Neutrophil (primary cell): ENCODE measurements around the gene TARBP1.

Source experiments
- H3K27ac ChIP-seq: fragments of 200-600 bp; sonication (generic); 2 replicates; pipeline ENCODE4 v1.5.1; 2016; ENCODE audit warnings: mild to moderate bottlenecking, moderate library complexity
- H3K27me3 ChIP-seq: fragments of 200-600 bp; sonication (generic); 2 replicates; pipeline ENCODE4 v1.6.0; 2016; ENCODE audit warnings: mild to moderate bottlenecking
- H3K36me3 ChIP-seq: fragments of 200-600 bp; sonication (generic); 2 replicates; pipeline ENCODE4 v1.5.1; 2017
- H3K4me1 ChIP-seq, 2 experiments: fragments of 200-600 bp in 1 of 2; sonication (generic) in 1 of 2; 1 replicate in 1 of 2; 2 replicates in 1 of 2; pipeline versions ENCODE4 v1.5.1 to v1.6.1; 2013 to 2016; ENCODE audit warnings: low read depth in 1 of 2, low read length in 1 of 2, mild to moderate bottlenecking in 1 of 2, moderate library complexity in 1 of 2; ENCODE audit not compliant: control insufficient read depth in 1 of 2, insufficient read depth in 1 of 2
- H3K4me3 ChIP-seq, 2 experiments: fragments of 200-600 bp in 1 of 2; sonication (generic) in 1 of 2; 1 replicate in 1 of 2; 2 replicates in 1 of 2; pipeline ENCODE4 v1.5.1; 2013 to 2016; ENCODE audit warnings: low read depth in 1 of 2, low read length in 1 of 2, mild to moderate bottlenecking in 1 of 2, moderate library complexity in 1 of 2
- H3K9me3 ChIP-seq: fragments of 200-600 bp; sonication (generic); 2 replicates; pipeline ENCODE4 v1.5.1; 2016
- TF ChIP-seq, protein P1 (sequence below): fragments of 200-600 bp; sonication (generic); IDR thresholded peaks from 2 replicates; pipeline ENCODE4 v1.5.1; 2016; ENCODE audit warnings: antibody characterized with exemption

TARBP1 gene

DNA sequence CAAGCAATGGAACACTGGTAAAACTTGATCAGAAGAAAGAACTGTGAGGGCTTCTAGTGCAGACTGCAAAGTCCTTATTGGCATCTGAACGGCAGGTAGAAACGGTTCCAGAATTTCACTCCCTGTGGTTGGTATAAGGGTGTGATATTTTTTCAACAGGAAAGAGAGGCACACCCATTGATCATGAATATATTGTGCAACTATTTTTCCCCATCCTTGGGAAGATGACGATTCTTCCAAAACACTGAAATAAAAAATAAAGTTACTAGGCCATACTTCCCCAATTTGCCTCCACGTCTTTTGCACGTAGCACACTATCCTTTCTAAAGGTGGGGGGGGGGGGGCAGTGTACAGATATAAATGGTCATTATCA is 49.6 kb downstream of the TARBP1 start:
- Histone ChIP-seq H3K27ac (no peak overlapping the region), H3K4me3 (no peak overlapping the region), H3K27me3 (no peaks in the 10 kb centered on the region), H3K9me3 (no peaks in the 10 kb centered on the region), H3K4me1 (no peaks in the 10 kb centered on the region), H3K36me3 (no peaks in the 10 kb centered on the region)
- TF ChIP-seq, protein P1, sequence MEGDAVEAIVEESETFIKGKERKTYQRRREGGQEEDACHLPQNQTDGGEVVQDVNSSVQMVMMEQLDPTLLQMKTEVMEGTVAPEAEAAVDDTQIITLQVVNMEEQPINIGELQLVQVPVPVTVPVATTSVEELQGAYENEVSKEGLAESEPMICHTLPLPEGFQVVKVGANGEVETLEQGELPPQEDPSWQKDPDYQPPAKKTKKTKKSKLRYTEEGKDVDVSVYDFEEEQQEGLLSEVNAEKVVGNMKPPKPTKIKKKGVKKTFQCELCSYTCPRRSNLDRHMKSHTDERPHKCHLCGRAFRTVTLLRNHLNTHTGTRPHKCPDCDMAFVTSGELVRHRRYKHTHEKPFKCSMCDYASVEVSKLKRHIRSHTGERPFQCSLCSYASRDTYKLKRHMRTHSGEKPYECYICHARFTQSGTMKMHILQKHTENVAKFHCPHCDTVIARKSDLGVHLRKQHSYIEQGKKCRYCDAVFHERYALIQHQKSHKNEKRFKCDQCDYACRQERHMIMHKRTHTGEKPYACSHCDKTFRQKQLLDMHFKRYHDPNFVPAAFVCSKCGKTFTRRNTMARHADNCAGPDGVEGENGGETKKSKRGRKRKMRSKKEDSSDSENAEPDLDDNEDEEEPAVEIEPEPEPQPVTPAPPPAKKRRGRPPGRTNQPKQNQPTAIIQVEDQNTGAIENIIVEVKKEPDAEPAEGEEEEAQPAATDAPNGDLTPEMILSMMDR = no peak

DNA sequence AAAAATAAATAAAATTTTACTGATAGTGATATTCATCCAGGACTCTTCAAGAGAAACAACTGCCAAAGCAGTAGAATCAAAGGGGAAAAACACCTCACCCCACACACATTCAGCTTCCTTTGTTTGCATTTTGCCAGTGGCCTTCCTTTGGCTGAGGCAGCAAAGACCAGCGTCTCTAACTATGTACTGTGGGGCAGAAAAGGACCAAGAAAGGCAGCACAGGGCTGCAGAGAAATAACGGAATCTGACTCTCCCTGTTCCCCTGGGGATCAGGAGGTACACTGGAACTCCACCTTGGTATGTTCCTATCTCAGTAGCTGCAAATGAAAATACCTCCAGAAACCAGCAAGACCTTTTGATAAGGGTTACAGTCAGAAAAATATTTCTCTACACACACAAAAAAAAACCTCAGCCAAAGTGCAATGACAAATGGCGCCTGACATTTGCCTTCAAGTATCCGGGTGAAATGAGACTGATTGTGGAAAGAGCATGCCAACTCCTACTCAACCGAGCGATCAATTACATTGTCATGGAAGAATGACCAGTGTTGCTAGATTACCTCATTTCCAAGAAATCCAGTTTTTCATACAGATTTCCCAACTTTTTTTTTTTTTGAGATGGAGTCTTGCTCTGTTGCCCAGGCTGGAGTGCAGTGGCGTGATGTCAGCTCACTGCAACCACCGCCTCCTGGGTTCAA is 50.9 kb downstream of the TARBP1 start:
- no peak overlapping the region for H3K27ac ChIP-seq
- no peaks in the 10 kb centered on the region for H3K4me1 ChIP-seq
- H3K4me3 ChIP-seq = no peak overlapping the region
- TF ChIP-seq, protein P1 = no peak
- no peaks in the 10 kb centered on the region for H3K27me3 ChIP-seq
- no peaks in the 10 kb centered on the region for H3K36me3 ChIP-seq
- no peaks in the 10 kb centered on the region for H3K9me3 ChIP-seq

DNA sequence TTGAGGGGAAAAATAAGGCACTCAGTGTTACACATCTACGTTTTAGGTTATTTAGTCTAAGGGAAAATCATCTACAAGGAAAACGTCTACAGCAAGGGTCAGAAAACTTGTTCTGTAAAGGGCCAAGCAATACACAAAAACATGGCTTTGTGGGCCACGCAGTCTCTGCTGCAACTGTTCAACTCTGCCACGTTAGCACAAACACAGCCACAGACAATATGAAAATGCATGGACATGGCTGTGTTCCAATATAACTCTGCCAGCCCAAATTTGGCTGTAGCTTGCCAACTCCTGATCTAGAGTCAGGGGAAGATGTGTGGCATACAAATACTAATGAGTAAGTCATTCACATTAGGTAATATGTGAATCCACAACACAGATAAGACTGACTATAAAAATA is 65.0 kb downstream of the TARBP1 start:
- TF ChIP-seq, protein P1 = no peak
- H3K36me3 ChIP-seq = no peaks in the 10 kb centered on the region
- H3K27ac ChIP-seq = no peak overlapping the region

DNA sequence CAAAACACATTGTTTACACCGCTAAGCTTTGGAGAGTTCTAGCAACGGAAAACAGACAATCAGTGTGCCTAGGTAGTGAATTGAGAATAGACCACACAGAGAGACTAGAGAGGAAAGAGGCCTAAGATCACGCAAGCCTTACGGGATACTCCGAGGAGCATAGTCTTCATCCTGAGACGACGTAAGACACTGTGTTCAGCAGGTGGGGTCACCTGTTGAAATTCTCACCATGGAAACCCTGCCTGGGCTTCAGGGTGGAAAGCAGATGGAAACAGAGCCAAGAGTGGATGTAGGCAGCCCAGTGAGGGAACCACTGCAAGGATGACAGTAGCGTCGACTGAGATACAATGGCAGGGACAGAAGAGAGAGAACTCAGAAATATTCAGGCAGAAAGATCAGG is 65.5 kb downstream of the TARBP1 start:
- Histone ChIP-seq H3K4me3 (no peak overlapping the region), H3K9me3 (no peaks in the 10 kb centered on the region), H3K27me3 (no peaks in the 10 kb centered on the region), H3K27ac (no peak overlapping the region), H3K36me3 (no peaks in the 10 kb centered on the region), H3K4me1 (no peaks in the 10 kb centered on the region)
- TF ChIP-seq, protein P1 = no peak

More for the DNA sequence above, 65.0 kb downstream of the TARBP1 start:
- Histone ChIP-seq H3K4me3 (no peak overlapping the region), H3K4me1 (no peaks in the 10 kb centered on the region), H3K9me3 (no peaks in the 10 kb centered on the region), H3K27me3 (no peaks in the 10 kb centered on the region)

DNA sequence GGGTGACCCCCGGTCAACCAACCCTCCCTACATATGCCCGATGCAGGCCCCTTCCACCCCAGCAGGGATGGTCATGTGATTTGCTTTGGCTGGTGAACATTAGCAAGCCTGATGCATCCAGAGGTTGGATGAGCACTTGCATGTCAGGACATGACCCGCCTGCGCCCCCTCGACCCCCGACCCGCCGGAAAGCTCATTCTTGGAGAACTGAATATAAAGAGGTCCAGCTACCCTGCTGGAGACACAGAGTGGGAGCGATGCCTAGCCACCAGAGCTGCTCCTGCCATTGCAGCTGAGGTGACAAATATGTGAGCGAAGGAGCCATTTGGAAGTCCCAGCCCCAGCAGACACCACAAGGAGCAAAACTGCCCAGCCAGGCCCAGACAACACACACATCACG is 66.1 kb downstream of the TARBP1 start:
- no peak overlapping the region for H3K4me3 ChIP-seq
- no peaks in the 10 kb centered on the region for H3K27me3 ChIP-seq
- no peaks in the 10 kb centered on the region for H3K36me3 ChIP-seq
- no peaks in the 10 kb centered on the region for H3K9me3 ChIP-seq
- H3K4me1 ChIP-seq = no peaks in the 10 kb centered on the region
- TF ChIP-seq, protein P1 = no peak
- H3K27ac ChIP-seq = no peak overlapping the region
